NB4 (cell line): Measurements from ENCODE around the gene RBCK1.

ENCODE experiments used
- CTCF ChIP-seq: IDR thresholded peaks from one replicate; pipeline ENCODE4 v1.5.1; 2012; ENCODE audit warnings: low read depth, low read length
- MAX ChIP-seq: IDR thresholded peaks from 2 replicates; pipeline ENCODE4 v1.6.1; 2011; ENCODE audit warnings: low read depth, low read length
- MYC ChIP-seq: IDR thresholded peaks from 2 replicates; pipeline ENCODE4 v1.6.1; 2011; ENCODE audit warnings: low read depth, low read length
- POLR2A ChIP-seq: IDR thresholded peaks from 2 replicates; pipeline ENCODE4 v1.6.1; 2011; ENCODE audit warnings: mild to moderate bottlenecking; ENCODE audit not compliant: insufficient read length; ENCODE audit errors: extremely low read depth

- TF ChIP-seq CTCF = no peak
- TF ChIP-seq POLR2A = no peak
- TF ChIP-seq MAX = no peak
- no peak for TF ChIP-seq MYC
Measured at GRCh38 chr20:458776-459175, 50.7 kb downstream of the RBCK1 start.
